CD8-positive, alpha-beta memory T cell (primary cell): ENCODE data around the gene RAB6B. TPM values are rescaled to one million over a fixed set of nuclear protein-coding genes. Genes with fewer than 3 reads are reported as not detected.

Experiments
- CTCF ChIA-PET: fragments of 350-600 bp; sonication (Branson Sonifier 250); formaldehyde crosslinking; loops from one replicate; lab custom pipeline; 2021; ENCODE audit warnings: antibody characterized with exemption; lab: Charles Lee
- POLR2A ChIA-PET: fragments of 350-600 bp; sonication (Branson Sonifier 250); formaldehyde crosslinking; loops from one replicate; lab custom pipeline; 2021; ENCODE audit warnings: antibody characterized with exemption; lab: Charles Lee
- DNase-seq, 5 donors: peaks; one replicate each; pipeline versions ENCODE4 v3.0.0 to v3.0.0-alpha.2; 2020 to 2022; ENCODE audit warnings: mixed read lengths in 1 of 5
- H3K27ac ChIP-seq: one replicate; pipeline ENCODE4 v1.7.0; 2013; ENCODE audit warnings: low read depth, mild to moderate bottlenecking, low read length, moderate library complexity
- H3K27me3 ChIP-seq: 2 replicates; pipeline ENCODE4 v1.7.0; 2013; ENCODE audit warnings: low read length, mild to moderate bottlenecking; ENCODE audit not compliant: insufficient read depth, poor library complexity, severe bottlenecking
- H3K36me3 ChIP-seq: 2 replicates; pipeline ENCODE4 v1.7.0; 2013; ENCODE audit warnings: mild to moderate bottlenecking, low read length, moderate library complexity; ENCODE audit not compliant: insufficient read depth
- H3K4me1 ChIP-seq: 2 replicates; pipeline ENCODE4 v1.7.0; 2013; ENCODE audit warnings: mild to moderate bottlenecking, low read length, moderate library complexity; ENCODE audit not compliant: insufficient read depth
- H3K4me3 ChIP-seq: 2 replicates; pipeline ENCODE4 v1.7.0; 2013; ENCODE audit warnings: mild to moderate bottlenecking, low read length
- H3K9me3 ChIP-seq: 2 replicates; pipeline ENCODE4 v1.7.0; 2013; ENCODE audit warnings: mild to moderate bottlenecking, low read length
- H3K27ac Mint-ChIP-seq, 8 donors: one replicate each; pipeline ENCODE4 v1.8.0; 2020 to 2021; ENCODE audit warnings: mixed read lengths in 8 of 8, mild to moderate bottlenecking in 6 of 8, inconsistent platforms in 3 of 8, moderate library complexity in 3 of 8
- H3K27me3 Mint-ChIP-seq, 2 donors: one replicate each; pipeline ENCODE4 v1.8.0; 2020 to 2021; ENCODE audit warnings: mixed read lengths in 2 of 2, mild to moderate bottlenecking in 1 of 2, moderate library complexity in 1 of 2
- H3K36me3 Mint-ChIP-seq, 3 donors: one replicate each; pipeline ENCODE4 v1.8.0; 2020 to 2021; ENCODE audit warnings: mixed read lengths in 3 of 3, inconsistent platforms in 1 of 3, mild to moderate bottlenecking in 1 of 3
- H3K4me1 Mint-ChIP-seq, 3 donors: one replicate each; pipeline ENCODE4 v1.8.0; 2020 to 2021; ENCODE audit warnings: mixed read lengths in 3 of 3, inconsistent platforms in 1 of 3, mild to moderate bottlenecking in 1 of 3
- H3K4me3 Mint-ChIP-seq, 7 donors: one replicate each; pipeline ENCODE4 v1.8.0; 2020 to 2021; ENCODE audit warnings: mixed read lengths in 7 of 7, mild to moderate bottlenecking in 6 of 7, moderate library complexity in 4 of 7, inconsistent platforms in 2 of 7
- H3K9me3 Mint-ChIP-seq, 5 donors: one replicate each; pipeline ENCODE4 v1.8.0; 2020 to 2022; ENCODE audit warnings: mixed read lengths in 5 of 5, mild to moderate bottlenecking in 3 of 5, moderate library complexity in 2 of 5, inconsistent platforms in 1 of 5
- polyA plus RNA-seq: library from polyadenylated mRNA; unstranded; fragments of 300-500 nt; fragmentation: Illumina TruSeq; gene quantifications from one replicate; pipeline ENCODE4 v1.2.3, GENCODE V29; 2021
- total RNA-seq, 2 experiments: library from RNA; stranded (reverse); gene quantifications; one replicate each; pipeline ENCODE4 v1.2.3, GENCODE V29; 2021

Gene RAB6B
- total and polyA plus RNA-seq, 3 experiments from 2014 or later = 0.24 to 1.7 (median 0.73) TPM

DNA sequence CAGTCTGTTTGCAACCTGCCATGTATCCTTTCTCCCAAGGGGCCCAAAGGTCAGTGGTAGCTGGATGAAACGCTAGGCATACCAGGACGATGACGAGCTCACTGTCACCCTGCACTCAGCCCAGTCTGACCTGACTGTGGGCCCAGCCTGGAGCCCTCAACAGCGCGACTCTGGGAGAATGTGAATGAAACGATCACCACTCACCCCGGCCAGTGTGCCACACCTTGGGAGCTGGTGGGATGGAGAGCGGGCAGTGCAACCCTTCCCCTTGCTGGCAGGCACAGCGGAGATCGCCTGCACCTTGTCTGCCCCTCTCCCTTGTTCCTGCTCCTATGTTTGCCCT lies 62.9 kb downstream of the RAB6B start:
- DNase-seq = no peak

GRCh38 chr3:133831966-133832801 lies 63.5 kb downstream of the RAB6B start:
- CTCF ChIA-PET = no interaction called here
- POLR2A ChIA-PET = no interaction called here

More for the DNA sequence above, 62.9 kb downstream of the RAB6B start:
- ChIA-PET CTCF (no interaction called here), POLR2A (no interaction called here)
- Mint-ChIP-seq H3K36me3 (no peaks in the 10 kb centered on the region), H3K4me3 (no peak overlapping the region), H3K27me3 (peaks cover 3 to 4% of the 10 kb centered on the region in 2 donors), H3K9me3 (no peaks in the 10 kb centered on the region), H3K4me1 (no peaks in the 10 kb centered on the region), H3K27ac (no peak overlapping the region)
- Histone ChIP-seq H3K27me3 (no peaks in the 10 kb centered on the region), H3K4me1 (no peaks in the 10 kb centered on the region), H3K27ac (no peak overlapping the region), H3K9me3 (no peaks in the 10 kb centered on the region), H3K4me3 (no peak overlapping the region), H3K36me3 (no peaks in the 10 kb centered on the region)

GRCh38 chr3:133830071-133830470 lies 65.6 kb downstream of the RAB6B start:
- peaks cover 1 to 3% of the 10 kb centered on the region in 2 donors for H3K27me3 Mint-ChIP-seq
- ChIA-PET POLR2A (no interaction called here), CTCF (no interaction called here)
- H3K9me3 ChIP-seq = no peaks in the 10 kb centered on the region
- H3K36me3 ChIP-seq = no peaks in the 10 kb centered on the region
- no peak overlapping the region for H3K27ac ChIP-seq
- H3K9me3 Mint-ChIP-seq = no peaks in the 10 kb centered on the region
- no peak overlapping the region for H3K4me3 Mint-ChIP-seq
- peaks cover 0 to 18% (median 9%) of the 10 kb centered on the region in 3 donors for H3K36me3 Mint-ChIP-seq
- no peak overlapping the region for H3K4me3 ChIP-seq
- H3K4me1 Mint-ChIP-seq = no peaks in the 10 kb centered on the region
- no peaks in the 10 kb centered on the region for H3K4me1 ChIP-seq
- H3K27me3 ChIP-seq = no peaks in the 10 kb centered on the region
- no peak overlapping the region for H3K27ac Mint-ChIP-seq
- no peak for DNase-seq

More at GRCh38 chr3:133831966-133832801, 63.5 kb downstream of the RAB6B start:
- no peaks in the 10 kb centered on the region for H3K9me3 ChIP-seq
- no peaks in the 10 kb centered on the region for H3K27me3 ChIP-seq
- no peaks in the 10 kb centered on the region for H3K36me3 ChIP-seq
- H3K9me3 Mint-ChIP-seq = no peaks in the 10 kb centered on the region
- H3K27ac Mint-ChIP-seq = no peak overlapping the region
- peaks cover 3 to 4% of the 10 kb centered on the region in 2 donors for H3K27me3 Mint-ChIP-seq
- H3K4me1 ChIP-seq = no peaks in the 10 kb centered on the region
- H3K36me3 Mint-ChIP-seq = no peaks in the 10 kb centered on the region
- H3K4me1 Mint-ChIP-seq = no peaks in the 10 kb centered on the region
- no peak overlapping the region for H3K27ac ChIP-seq
- no peak for DNase-seq
- H3K4me3 Mint-ChIP-seq = no peak overlapping the region
- no peak overlapping the region for H3K4me3 ChIP-seq

DNA sequence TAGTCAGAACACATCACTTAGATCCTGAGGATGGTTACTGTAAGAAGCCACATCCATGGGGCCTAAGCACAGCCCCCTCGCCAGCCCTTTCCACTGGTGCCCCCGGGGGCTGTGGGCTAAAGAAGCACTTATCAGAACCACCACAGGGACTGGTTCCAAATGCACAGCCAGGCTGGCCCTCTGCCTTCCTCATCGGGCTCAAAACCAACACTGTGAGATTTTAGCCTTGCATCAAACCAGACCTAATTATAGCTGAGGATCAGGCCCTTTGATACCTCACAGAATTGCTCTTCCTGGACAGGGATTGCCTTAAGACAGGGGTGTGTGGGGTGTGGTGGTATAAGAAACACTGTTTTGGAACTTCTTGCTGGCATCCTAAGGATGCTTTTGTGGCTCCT lies 66.4 kb downstream of the RAB6B start:
- CTCF ChIA-PET = no interaction called here

GRCh38 chr3:133828576-133829309 lies 66.9 kb downstream of the RAB6B start:
- Mint-ChIP-seq H3K27me3 (peaks cover 1 to 3% of the 10 kb centered on the region in 2 donors), H3K27ac (no peak overlapping the region), H3K9me3 (no peaks in the 10 kb centered on the region), H3K4me1 (no peaks in the 10 kb centered on the region), H3K36me3 (peaks cover 5 to 30% (median 19%) of the 10 kb centered on the region in 3 donors), H3K4me3 (no peak overlapping the region)
- POLR2A ChIA-PET = no interaction called here
- H3K36me3 ChIP-seq = peaks cover 8% of the 10 kb centered on the region
- H3K27ac ChIP-seq = no peak overlapping the region
- H3K4me1 ChIP-seq = no peaks in the 10 kb centered on the region
- CTCF ChIA-PET = interaction anchor here (1.0 kb wide), 1 partner anchor 8 kb away, joined by 3 read pairs; no protein-coding TSS in a partner anchor
- no peaks in the 10 kb centered on the region for H3K27me3 ChIP-seq
- no peak overlapping the region for H3K4me3 ChIP-seq
- no peaks in the 10 kb centered on the region for H3K9me3 ChIP-seq
- DNase-seq = no peak

More for the DNA sequence above, 66.4 kb downstream of the RAB6B start:
- H3K27me3 Mint-ChIP-seq = peaks cover 1 to 3% of the 10 kb centered on the region in 2 donors
- Histone ChIP-seq H3K9me3 (no peaks in the 10 kb centered on the region), H3K27ac (no peak overlapping the region), H3K27me3 (no peaks in the 10 kb centered on the region), H3K4me3 (no peak overlapping the region), H3K4me1 (no peaks in the 10 kb centered on the region), H3K36me3 (peaks cover 3% of the 10 kb centered on the region)
- POLR2A ChIA-PET = no interaction called here
- peak overlapping the region in 3 of 8 donors; percentile 5 to 72 (median 39) for H3K27ac Mint-ChIP-seq
- no peaks in the 10 kb centered on the region for H3K4me1 Mint-ChIP-seq
- no peaks in the 10 kb centered on the region for H3K9me3 Mint-ChIP-seq
- no peak overlapping the region for H3K4me3 Mint-ChIP-seq
- peaks cover 0 to 25% (median 13%) of the 10 kb centered on the region in 3 donors for H3K36me3 Mint-ChIP-seq
- DNase-seq = no peak

- Mint-ChIP-seq H3K4me1 (no peaks in the 10 kb centered on the region), H3K4me3 (no peak overlapping the region), H3K27ac (peak overlapping the region in 3 of 8 donors; percentile 10 to 77 (median 38)), H3K9me3 (no peaks in the 10 kb centered on the region), H3K27me3 (peaks cover 0 to 1% of the 10 kb centered on the region in 2 donors), H3K36me3 (peaks cover 6 to 41% (median 24%) of the 10 kb centered on the region in 3 donors)
- Histone ChIP-seq H3K36me3 (peaks cover 14% of the 10 kb centered on the region), H3K4me1 (no peaks in the 10 kb centered on the region), H3K27me3 (no peaks in the 10 kb centered on the region), H3K9me3 (no peaks in the 10 kb centered on the region), H3K4me3 (no peak overlapping the region), H3K27ac (no peak overlapping the region)
- POLR2A ChIA-PET = no interaction called here
- CTCF ChIA-PET = no interaction called here
- DNase-seq = no peak
Measured at GRCh38 chr3:133827684-133828083, 68.0 kb downstream of the RAB6B start.

DNA sequence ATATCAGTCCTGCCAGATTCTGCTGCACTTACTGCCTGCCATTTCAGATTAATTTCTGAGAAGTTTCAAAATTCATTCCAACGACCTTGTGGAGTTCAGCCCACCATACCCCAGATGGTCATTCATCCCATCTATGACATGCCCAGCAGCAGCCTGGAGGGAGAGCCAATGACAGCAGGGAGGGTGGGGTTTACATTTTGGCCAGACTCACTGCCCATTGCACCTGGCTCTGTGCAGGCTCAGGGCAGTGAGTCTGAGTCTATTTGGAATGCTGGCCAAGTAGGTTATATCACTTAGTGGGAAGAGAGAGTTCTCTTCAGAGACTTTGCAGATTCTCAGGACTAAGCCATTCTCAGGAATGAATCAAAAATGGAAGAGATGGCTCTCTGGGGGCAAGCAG lies 68.5 kb downstream of the RAB6B start:
- ChIA-PET CTCF (no interaction called here), POLR2A (no interaction called here)
- no peak overlapping the region for H3K4me3 ChIP-seq
- H3K4me3 Mint-ChIP-seq = no peak overlapping the region
- peaks cover 0 to 1% of the 10 kb centered on the region in 2 donors for H3K27me3 Mint-ChIP-seq
- H3K4me1 Mint-ChIP-seq = no peaks in the 10 kb centered on the region
- H3K36me3 ChIP-seq = peaks cover 14% of the 10 kb centered on the region
- no peaks in the 10 kb centered on the region for H3K4me1 ChIP-seq
- H3K27me3 ChIP-seq = no peaks in the 10 kb centered on the region
- H3K27ac ChIP-seq = no peak overlapping the region
- peak overlapping the region in 3 of 8 donors; percentile 45 to 54 (median 46) for H3K27ac Mint-ChIP-seq
- H3K36me3 Mint-ChIP-seq = peaks cover 6 to 46% (median 24%) of the 10 kb centered on the region in 3 donors
- H3K9me3 ChIP-seq = no peaks in the 10 kb centered on the region
- DNase-seq = no peak
- no peaks in the 10 kb centered on the region for H3K9me3 Mint-ChIP-seq
